ENCODE measurements around the gene INCA1.

The INCA1 gene

DNA sequence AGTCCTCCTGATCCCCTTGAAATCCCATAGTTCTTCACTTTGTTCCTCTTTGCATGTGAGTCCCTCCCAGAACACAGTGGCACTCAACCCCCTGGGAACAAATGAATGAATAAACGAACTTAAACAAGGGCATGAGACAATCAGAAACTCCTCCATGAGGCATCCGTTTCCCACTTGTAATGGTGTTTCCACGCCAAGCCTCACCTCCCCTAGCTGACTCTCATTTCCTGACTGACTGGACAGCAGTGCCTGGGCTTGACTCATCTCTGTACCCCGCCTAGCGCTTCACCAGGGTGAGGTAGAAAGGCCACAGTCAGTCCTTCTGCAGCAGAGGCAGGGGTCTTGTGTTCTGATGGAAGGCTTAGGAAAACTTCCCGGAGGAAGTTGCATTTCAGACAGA is 14.6 kb upstream of the INCA1 start:
- in situ Hi-C loops (cut with MboI; ENCODE audit: low sequenced_read_pairs) = no loop called here

GRCh38 chr17:5003214-5003867 is 6.0 kb upstream of the INCA1 start:
- in situ Hi-C loops (cut with MboI; ENCODE audit: low sequenced_read_pairs) = no loop called here

DNA sequence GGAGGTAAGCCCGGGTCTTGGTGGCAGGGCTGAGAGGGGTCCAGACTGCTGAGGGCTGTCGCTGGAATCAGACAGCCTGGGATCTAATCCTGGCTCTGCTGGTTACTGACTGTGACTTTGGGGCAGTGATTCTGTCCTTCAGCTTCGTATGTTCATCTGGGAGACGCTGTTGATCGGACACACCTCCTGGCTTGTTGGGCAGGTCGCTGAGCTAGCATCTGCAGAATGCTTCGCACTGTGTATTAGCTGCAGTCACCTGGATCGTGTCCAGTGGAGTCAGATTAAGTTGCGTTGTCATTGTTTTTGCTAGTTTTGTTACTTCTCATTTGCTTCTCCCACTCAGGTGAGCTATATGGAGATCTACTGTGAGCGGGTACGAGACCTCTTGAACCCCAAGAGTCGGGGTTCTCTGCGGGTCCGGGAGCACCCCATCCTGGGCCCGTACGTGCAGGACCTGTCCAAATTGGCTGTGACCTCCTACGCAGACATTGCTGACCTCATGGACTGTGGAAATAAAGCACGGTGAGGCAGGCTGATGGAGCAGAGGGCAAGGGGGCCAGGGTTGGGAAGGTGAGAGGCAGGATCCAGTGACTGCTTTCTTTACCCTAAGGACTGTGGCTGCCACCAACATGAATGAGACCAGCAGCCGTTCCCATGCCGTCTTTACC is 4.9 kb upstream of the INCA1 start:
- in situ Hi-C loops (cut with MboI; ENCODE audit: low sequenced_read_pairs) = no loop called here

DNA sequence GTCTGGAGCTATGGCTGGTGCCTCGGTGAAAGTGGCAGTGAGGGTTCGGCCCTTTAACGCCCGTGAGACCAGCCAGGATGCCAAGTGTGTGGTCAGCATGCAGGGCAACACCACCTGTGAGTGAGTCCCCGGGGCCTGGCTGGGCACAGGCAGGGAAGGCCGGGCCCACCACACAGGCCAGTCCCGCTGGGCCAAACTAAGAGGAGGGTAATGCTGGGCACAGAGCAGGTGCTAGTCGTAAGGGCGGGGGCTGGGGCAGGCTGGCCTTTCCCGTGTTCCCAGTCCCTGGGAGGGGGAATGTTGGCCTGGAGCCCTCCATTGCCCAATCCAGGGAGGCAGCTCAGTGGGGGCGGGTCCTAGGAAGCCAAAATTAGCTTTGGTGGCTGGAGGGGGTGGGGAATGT is 2.9 kb upstream of the INCA1 start:
- in situ Hi-C loops (cut with MboI; ENCODE audit: low sequenced_read_pairs) = no loop called here

- in situ Hi-C loops (cut with MboI; ENCODE audit: low sequenced_read_pairs) = no loop called here
Observed at GRCh38 chr17:4999430-5000093, 2.2 kb upstream of the INCA1 start.

DNA sequence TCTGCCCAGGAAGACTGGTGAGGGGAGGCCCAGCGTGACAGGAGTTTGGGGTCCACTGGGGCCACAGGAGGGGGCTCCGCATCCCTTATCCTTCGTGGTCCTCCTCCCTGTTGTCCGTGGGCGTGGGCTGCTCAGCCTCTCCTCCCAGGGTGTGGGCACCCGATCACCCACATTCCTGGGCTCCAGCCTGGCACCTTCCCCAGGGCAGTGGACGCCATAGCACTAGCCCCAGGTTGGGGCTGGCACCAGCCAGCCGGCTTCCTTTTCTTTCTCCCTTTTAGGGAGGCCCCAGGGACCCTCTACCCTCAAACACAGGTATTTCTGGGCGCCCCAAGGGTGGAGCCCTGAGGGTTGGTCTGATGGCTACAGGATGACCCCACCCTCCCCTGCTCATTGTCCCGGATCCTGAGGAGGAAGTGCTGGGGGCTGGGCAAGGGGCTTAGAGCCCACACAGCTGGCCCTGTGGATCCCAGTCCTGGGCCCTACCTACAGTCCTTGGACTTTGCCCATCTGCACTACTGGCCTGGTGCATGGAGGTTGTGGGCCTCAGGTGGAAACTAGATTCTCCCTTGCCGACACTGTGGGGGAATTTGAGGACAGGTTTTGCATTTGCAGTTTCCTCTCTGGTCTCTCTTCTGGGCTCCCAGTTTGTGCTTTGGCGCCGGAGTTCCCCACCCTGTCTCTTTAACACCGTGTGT is 1.6 kb upstream of the INCA1 start:
- in situ Hi-C loops (cut with MboI; ENCODE audit: low sequenced_read_pairs) = no loop called here

- in situ Hi-C loops (cut with MboI; ENCODE audit: low sequenced_read_pairs) = no loop called here
Observed at GRCh38 chr17:4998027-4998731, 857 bp upstream of the INCA1 start.

- in situ Hi-C loops (cut with MboI; ENCODE audit: low sequenced_read_pairs) = no loop called here
Observed at GRCh38 chr17:4994081-4994595, 3.2 kb downstream of the INCA1 start.

GRCh38 chr17:4987767-4988567 is 9.4 kb downstream of the INCA1 start:
- in situ Hi-C loops (cut with MboI; ENCODE audit: low sequenced_read_pairs) = no loop called here

- in situ Hi-C loops (cut with MboI; ENCODE audit: low sequenced_read_pairs) = no loop called here
Observed at GRCh38 chr17:4986951-4987766, 10.2 kb downstream of the INCA1 start, which contains the start of gene CAMTA2. CAMTA2 (minus strand) TSS chr17:4987675; CDS start chr17:4986222, 1,453 bp downstream.

DNA sequence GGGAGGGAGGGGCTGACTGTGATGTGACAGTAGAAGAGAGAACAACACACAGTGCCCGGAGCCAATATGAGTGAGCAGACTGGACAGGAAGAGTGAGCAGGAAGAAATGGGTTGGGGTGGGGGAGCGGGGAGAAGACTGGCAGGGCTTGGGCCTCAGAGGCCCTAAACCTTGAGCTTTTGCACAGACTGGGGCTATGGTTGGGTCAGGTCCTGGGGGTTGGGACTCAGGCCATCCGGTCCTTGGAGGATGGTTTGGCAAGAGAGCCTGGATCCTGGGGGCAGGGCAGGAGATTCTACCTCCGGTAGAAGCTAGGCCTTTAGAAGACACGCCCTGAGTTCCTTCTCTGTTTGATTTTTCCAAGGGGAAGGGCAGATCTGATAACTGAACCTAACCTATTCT is 10.9 kb downstream of the INCA1 start:
- in situ Hi-C loops (cut with MboI; ENCODE audit: low sequenced_read_pairs) = no loop called here

GRCh38 chr17:4982305-4982704 is 15.0 kb downstream of the INCA1 start:
- in situ Hi-C loops (cut with MboI; ENCODE audit: low sequenced_read_pairs) = no loop called here

GRCh38 chr17:4980644-4981216 is 16.6 kb downstream of the INCA1 start:
- in situ Hi-C loops (cut with MboI; ENCODE audit: low sequenced_read_pairs) = no loop called here

- in situ Hi-C loops (cut with MboI; ENCODE audit: low sequenced_read_pairs) = no loop called here
Observed at GRCh38 chr17:4978726-4979125, 18.6 kb downstream of the INCA1 start.

- in situ Hi-C loops (cut with MboI; ENCODE audit: low sequenced_read_pairs) = no loop called here
Observed at GRCh38 chr17:4974115-4974670, 23.1 kb downstream of the INCA1 start.

GRCh38 chr17:4973256-4974114 is 23.8 kb downstream of the INCA1 start:
- in situ Hi-C loops (cut with MboI; ENCODE audit: low sequenced_read_pairs) = no loop called here

GRCh38 chr17:4972752-4973151 is 24.6 kb downstream of the INCA1 start:
- in situ Hi-C loops (cut with MboI; ENCODE audit: low sequenced_read_pairs) = no loop called here
